PC-3 (cell line): ENCODE data around the gene YTHDF1.

Source experiments
- EZH2phosphoT487 ChIP-seq: fragments of 300-600 bp; sonication (generic); IDR thresholded peaks from 2 replicates; pipeline ENCODE4 v1.6.1; 2018; ENCODE audit warnings: mild to moderate bottlenecking, antibody characterized with exemption, low read length, borderline replicate concordance
- TF ChIP-seq, protein P1 (sequence below): fragments of 300-600 bp; sonication (generic); conservative IDR thresholded peaks from 2 replicates; pipeline ENCODE4 v1.5.1; 2017; ENCODE audit warnings: antibody characterized with exemption, low read depth, mild to moderate bottlenecking, low read length

DNA sequence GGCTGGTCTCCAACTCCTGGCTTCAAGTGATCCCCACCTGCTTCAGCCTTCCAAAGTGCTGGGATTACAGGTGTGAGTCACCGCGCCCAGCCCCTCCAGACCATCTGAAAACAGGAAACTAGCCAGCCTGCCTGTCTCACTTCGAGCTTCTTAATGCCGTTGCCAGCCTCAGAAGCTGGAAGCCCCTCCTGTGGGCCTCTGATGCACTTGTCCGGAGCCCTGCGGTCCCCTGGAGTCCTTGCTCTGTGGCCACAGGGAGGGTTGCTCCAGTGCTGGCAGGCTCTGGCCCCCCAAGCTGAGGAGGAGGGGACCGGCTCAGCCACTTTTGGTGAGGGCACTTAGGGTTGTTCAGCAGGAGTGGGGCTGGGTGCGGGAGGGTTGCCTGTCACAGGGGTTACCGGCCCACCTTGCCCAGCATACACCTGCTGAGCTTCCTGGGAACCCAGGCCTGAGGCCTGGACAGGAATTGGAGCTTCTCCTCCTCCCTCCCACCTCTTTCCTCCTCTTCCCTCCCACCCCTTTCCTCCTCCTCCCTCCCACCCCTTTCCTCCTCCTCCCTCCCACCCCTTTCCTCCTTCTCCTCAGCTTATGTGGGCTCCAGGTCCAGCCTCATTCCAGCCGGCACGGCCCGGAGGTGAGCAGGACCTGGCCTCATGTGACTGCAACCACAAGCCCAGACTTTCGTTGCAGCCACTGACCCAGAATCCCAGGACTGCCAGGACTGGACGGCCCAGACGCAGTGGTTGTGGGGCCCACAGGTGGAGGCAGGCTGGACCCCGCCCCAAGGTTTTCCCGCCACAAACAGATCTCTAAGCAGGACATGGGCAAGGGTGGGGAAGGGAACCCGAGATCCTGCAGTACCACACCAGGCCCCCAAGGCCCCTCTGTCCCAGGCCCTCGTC, 10.4 kb upstream of the YTHDF1 start:
- no peak for TF ChIP-seq EZH2phosphoT487
- TF ChIP-seq, protein P1, sequence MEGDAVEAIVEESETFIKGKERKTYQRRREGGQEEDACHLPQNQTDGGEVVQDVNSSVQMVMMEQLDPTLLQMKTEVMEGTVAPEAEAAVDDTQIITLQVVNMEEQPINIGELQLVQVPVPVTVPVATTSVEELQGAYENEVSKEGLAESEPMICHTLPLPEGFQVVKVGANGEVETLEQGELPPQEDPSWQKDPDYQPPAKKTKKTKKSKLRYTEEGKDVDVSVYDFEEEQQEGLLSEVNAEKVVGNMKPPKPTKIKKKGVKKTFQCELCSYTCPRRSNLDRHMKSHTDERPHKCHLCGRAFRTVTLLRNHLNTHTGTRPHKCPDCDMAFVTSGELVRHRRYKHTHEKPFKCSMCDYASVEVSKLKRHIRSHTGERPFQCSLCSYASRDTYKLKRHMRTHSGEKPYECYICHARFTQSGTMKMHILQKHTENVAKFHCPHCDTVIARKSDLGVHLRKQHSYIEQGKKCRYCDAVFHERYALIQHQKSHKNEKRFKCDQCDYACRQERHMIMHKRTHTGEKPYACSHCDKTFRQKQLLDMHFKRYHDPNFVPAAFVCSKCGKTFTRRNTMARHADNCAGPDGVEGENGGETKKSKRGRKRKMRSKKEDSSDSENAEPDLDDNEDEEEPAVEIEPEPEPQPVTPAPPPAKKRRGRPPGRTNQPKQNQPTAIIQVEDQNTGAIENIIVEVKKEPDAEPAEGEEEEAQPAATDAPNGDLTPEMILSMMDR: no peak
